ENCODE results near the gene UBXN1.
A peak's percentile ranks its signal among the peaks of the same experiment; 100 is the strongest.
"Not testable (repeated sequence)": the region's sequence is repeated elsewhere in the genome, so short reads cannot be mapped to it uniquely, and the experiment has no call there.

The UBXN1 gene

DNA sequence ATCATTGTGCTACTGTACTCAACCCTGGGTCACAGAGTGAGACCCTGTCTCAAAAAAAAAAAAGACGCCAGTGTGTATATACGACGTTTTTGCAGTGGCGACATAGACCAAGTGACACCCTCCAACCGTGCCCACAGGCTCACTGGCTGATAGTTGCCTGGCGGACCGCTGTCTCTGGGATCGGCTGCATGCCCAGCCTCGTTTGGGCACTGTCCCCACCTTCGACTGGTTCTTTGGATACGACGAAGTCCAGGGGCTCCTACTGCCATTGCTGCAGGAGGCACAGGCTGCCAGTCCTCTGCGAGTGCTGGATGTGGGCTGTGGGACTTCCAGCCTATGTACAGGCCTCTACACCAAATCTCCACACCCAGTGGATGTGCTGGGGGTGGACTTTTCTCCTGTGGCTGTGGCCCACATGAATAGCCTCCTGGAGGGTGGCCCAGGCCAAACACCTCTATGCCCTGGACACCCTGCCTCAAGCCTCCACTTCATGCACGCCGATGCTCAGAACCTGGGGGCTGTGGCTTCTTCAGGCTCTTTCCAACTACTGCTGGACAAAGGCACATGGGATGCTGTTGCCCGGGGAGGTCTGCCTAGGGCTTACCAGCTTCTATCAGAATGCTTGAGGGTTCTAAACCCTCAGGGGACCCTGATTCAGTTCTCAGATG lies 12.5 kb downstream of the UBXN1 start:
- H3K9me3 ChIP-seq (ENCODE audit: insufficient read depth, low read depth, low read length), result no peaks in the 10 kb centered on the region
- H3K27ac ChIP-seq (ENCODE audit: low read length), result peak overlapping the region; percentile 80
- no peaks in the 10 kb centered on the region for H3K27me3 ChIP-seq (ENCODE audit: insufficient read depth, low read length)
- H3K4me1 ChIP-seq (ENCODE audit: insufficient read depth, low read length), result peaks cover 10% of the 10 kb centered on the region; the same call in 1 of the 2 replicates
- H3K36me3 ChIP-seq (ENCODE audit: insufficient read depth, low read depth, low read length), result peaks cover 42% of the 10 kb centered on the region
- H3K4me3 ChIP-seq (ENCODE audit: low read length), result peak overlapping the region; percentile 98
- peak overlapping the region; percentile 100 for H3K9ac ChIP-seq (ENCODE audit: low read depth, low read length)

DNA sequence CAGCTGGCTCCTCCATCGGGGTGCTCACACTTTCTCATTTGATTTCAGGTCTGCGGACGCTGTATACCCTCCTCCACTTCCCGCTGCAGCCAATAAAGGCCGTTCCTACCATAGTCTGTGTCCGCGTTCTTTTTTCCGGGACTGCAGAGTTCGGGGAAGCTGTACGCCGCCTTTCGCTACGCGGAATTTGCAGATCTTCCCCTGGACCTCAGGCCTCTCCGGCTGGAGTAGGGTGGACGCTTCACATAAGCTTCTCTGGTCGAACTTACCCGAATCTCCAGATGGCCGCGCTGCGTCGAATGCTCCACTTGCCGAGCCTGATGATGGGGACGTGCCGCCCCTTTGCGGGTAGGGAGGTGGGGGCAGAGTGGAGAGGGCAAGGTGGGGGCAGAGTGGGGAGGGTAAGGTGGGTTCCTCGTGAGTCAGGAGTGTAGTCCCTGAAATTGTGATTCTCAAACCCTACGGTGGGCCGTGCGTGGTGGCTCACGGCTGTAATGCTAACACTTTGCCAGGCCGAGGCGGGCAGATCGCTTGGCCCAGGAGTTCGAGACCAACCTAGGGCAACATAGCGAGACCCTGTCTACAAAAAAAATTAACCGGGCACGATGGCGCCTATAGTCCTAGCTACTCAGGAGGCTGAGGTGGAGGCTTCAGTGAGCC lies 13.1 kb downstream of the UBXN1 start:
- peaks cover 10% of the 10 kb centered on the region; the same call in 1 of the 2 replicates for H3K4me1 ChIP-seq (ENCODE audit: insufficient read depth, low read length)
- peak overlapping the region; percentile 98 for H3K4me3 ChIP-seq (ENCODE audit: low read length)
- peak overlapping the region; percentile 80 for H3K27ac ChIP-seq (ENCODE audit: low read length)
- H3K36me3 ChIP-seq (ENCODE audit: insufficient read depth, low read depth, low read length), result peaks cover 44% of the 10 kb centered on the region
- H3K9me3 ChIP-seq (ENCODE audit: insufficient read depth, low read depth, low read length), result no peaks in the 10 kb centered on the region
- H3K9ac ChIP-seq (ENCODE audit: low read depth, low read length), result peak overlapping the region; percentile 100
- H3K27me3 ChIP-seq (ENCODE audit: insufficient read depth, low read length), result no peaks in the 10 kb centered on the region

DNA sequence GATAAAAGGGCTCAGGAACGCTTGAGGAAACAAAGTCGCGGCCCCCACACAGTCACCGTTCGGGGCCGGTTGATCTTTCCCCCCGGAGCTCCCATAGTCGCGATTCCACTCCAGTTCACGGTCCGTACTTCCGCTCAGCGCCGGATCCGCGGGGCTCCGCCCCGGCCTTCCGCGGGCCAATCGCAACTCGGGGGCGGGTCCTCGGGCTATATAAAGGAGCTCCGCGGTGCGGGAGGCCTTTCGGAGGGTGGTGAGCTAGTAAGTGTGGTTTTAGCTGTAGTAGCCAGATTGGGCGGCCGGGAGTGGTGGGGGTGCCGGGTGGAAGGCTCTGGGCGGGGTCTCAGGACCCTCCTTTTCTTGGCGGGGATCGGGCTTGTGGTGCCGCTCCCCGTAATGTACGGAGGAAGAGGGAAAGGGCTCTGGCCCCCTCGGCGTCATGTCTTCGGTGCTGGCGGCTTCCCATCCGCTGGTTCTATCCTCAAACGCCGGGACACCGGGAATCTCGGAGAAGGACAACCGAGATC lies 13.7 kb downstream of the UBXN1 start, which contains the start of the genes C11orf98 and CSKMT:
Gene C11orf98 (minus strand): TSS at position 136 of the 524 bp plus-strand sequence. CDS start 41 bp downstream, at position 95.
Gene CSKMT (plus strand): TSS at position 238 of the 524 bp plus-strand sequence. CDS start 568 bp downstream, outside the sequence.
- peak within 1 kb of the TSS; percentile 98 for H3K4me3 ChIP-seq (ENCODE audit: low read length)
- peak within 1 kb of the TSS; percentile 80 for H3K27ac ChIP-seq (ENCODE audit: low read length)
- peaks cover 44% of the 10 kb centered on the region for H3K36me3 ChIP-seq (ENCODE audit: insufficient read depth, low read depth, low read length)

DNA sequence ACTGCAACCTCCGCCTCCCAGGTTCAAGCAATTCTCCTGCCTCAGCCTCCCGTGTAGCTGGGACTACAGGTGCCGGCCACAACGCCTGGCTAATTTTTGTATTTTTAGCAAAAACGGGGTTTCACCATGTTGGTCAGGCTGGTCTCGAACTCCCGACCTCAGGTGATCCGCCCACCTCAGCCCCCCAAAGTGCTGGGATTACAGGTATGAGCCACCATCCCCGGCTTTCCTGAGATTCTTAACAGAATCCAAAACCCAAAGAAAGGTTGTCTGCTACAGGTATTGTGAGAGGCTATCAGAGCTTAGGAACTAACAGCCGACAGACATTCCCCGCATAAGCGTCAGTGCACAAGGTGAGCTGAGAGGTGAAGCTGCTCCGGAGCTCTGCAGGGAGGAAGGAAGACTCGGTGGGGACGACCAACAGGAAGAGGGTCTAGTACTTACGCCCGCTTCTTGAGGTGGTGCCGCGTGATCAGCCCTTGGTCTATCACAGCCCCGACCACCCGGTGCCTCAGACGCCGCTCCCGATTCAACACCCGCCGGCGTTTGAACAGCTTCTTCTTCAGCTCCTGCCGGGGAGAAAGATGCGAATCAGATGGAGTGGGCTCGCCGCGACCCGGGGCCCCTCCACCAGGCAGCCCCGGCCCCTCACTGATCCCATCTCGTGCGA lies 14.3 kb downstream of the UBXN1 start:
- Histone ChIP-seq H3K9me3 (ENCODE audit: insufficient read depth, low read depth, low read length) (no peaks in the 10 kb centered on the region), H3K9ac (ENCODE audit: low read depth, low read length) (peak overlapping the region; percentile 100; the same call in 1 of the 2 replicates), H3K4me3 (ENCODE audit: low read length) (peak overlapping the region; percentile 98), H3K36me3 (ENCODE audit: insufficient read depth, low read depth, low read length) (peaks cover 44% of the 10 kb centered on the region), H3K27me3 (ENCODE audit: insufficient read depth, low read length) (no peaks in the 10 kb centered on the region), H3K27ac (ENCODE audit: low read length) (peak overlapping the region; percentile 68), H3K4me1 (ENCODE audit: insufficient read depth, low read length) (peaks cover 10% of the 10 kb centered on the region; the same call in 1 of the 2 replicates)

More for the DNA sequence above, 13.7 kb downstream of the UBXN1 start, which contains the start of the genes C11orf98 and CSKMT:
- peaks cover 10% of the 10 kb centered on the region; the same call in 1 of the 2 replicates for H3K4me1 ChIP-seq (ENCODE audit: insufficient read depth, low read length)
- no peaks in the 10 kb centered on the region for H3K27me3 ChIP-seq (ENCODE audit: insufficient read depth, low read length)
- H3K9ac ChIP-seq (ENCODE audit: low read depth, low read length), result peak within 1 kb of the TSS; percentile 100
- no peaks in the 10 kb centered on the region for H3K9me3 ChIP-seq (ENCODE audit: insufficient read depth, low read depth, low read length)

DNA sequence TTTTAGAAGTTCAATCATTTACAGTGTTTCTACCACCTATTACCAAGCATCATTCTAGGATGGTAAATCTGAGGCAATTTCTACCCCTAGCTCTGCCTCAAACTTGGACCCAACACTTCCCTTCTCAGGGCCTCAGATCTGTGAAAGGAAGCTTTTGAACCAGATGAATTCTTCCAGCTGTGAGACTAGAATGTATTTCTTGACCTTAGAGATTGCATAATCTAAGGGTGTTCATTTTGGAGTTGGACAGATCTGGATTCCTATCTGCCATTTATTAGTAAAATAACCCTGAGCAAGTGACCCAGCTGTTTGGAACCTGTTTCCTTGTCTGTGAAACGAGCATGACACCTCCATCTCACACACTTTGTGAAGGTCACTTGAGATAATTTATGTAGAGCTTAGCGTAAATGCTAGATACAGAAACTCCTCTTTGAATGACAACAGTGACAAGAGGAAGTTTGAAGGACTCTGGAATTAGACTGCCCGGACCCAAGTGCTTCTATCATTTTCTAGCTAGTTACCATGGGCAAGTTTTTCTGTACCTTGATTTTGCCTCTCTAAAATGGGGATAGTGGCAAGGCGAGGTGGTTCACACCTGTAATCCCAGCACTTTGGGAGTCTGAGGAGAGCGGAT lies 22.0 kb downstream of the UBXN1 start:
- Histone ChIP-seq H3K9ac (ENCODE audit: low read depth, low read length) (no peak overlapping the region), H3K27me3 (ENCODE audit: insufficient read depth, low read length) (no peaks in the 10 kb centered on the region), H3K4me1 (ENCODE audit: insufficient read depth, low read length) (0 out of 2 replicates have a peak, but pooled peaks cover 2% of the 10 kb centered on the region), H3K27ac (ENCODE audit: low read length) (no peak overlapping the region), H3K36me3 (ENCODE audit: insufficient read depth, low read depth, low read length) (0 out of 2 replicates have a peak, but pooled peaks cover 5% of the 10 kb centered on the region), H3K4me3 (ENCODE audit: low read length) (no peak overlapping the region), H3K9me3 (ENCODE audit: insufficient read depth, low read depth, low read length) (no peaks in the 10 kb centered on the region)

DNA sequence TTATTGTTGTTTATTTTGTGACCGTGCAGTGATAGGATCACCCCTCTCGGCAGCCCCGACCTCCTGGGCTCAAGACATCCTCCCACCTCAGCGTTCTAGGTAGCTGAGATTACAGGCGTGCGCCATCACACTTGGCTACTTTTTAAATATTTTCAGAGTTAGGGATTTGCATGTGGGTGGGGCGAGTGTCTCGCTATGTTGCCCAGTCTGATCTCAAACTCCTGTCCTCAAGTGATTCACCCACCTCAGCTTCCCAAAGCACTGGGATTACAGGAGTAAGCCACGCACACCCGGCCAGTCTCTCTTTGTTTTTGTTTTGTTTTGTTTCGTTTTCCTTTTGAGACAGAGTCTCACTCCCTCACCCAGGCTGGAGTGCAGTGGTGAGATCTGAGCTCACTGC lies 24.6 kb downstream of the UBXN1 start:
- H3K27ac ChIP-seq (ENCODE audit: low read length), result no peak overlapping the region
- H3K27me3 ChIP-seq (ENCODE audit: insufficient read depth, low read length), result no peaks in the 10 kb centered on the region
- no peak overlapping the region for H3K9ac ChIP-seq (ENCODE audit: low read depth, low read length)
- 0 out of 2 replicates have a peak, but pooled peaks cover 2% of the 10 kb centered on the region for H3K4me1 ChIP-seq (ENCODE audit: insufficient read depth, low read length)
- H3K36me3 ChIP-seq (ENCODE audit: insufficient read depth, low read depth, low read length), result peaks cover 6% of the 10 kb centered on the region
- no peak overlapping the region for H3K4me3 ChIP-seq (ENCODE audit: low read length)
- H3K9me3 ChIP-seq (ENCODE audit: insufficient read depth, low read depth, low read length), result no peaks in the 10 kb centered on the region

DNA sequence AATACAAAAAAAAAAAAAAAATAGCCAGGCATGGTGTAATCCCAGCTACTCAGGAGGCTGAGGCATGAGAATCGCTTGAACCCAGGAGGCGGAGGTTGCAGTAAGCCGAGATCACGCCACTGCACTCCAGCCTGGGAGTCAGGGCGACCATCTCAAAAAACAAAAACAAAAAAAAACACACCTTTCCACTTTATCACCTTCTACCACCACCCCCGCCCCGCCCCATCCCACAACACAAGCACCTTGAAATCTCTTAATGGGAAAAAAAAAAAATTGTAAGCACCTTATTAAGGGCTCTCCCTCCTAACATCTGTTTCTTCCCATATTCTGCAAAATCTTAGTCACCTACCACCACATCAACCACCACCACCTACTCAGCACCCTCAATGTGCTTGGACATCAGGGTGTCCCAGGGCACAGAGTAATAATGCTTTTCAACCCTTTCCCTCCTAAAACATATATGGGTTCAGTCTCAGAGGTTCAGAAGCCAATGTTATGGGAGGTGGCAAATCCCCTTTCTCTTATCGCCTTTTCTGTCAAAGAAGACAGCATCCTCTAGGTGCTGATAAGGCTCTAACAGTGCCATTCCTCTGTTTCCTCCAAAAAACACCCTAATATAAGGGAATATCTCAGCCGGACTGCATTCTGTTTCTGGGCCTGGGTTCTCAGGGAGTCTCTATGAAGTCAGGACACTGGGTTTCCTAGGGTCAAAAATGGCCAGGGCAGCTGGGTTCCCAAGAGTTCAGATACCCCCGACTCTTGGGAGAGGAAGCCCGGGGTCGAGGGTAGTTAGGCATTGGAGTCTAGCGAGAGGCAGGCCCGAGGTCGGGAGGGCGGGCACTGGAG lies 26.5 kb downstream of the UBXN1 start:
- 0 out of 2 replicates have a peak, but pooled peaks cover 2% of the 10 kb centered on the region for H3K4me1 ChIP-seq (ENCODE audit: insufficient read depth, low read length)
- peak overlapping the region; percentile 10 for H3K27ac ChIP-seq (ENCODE audit: low read length)

DNA sequence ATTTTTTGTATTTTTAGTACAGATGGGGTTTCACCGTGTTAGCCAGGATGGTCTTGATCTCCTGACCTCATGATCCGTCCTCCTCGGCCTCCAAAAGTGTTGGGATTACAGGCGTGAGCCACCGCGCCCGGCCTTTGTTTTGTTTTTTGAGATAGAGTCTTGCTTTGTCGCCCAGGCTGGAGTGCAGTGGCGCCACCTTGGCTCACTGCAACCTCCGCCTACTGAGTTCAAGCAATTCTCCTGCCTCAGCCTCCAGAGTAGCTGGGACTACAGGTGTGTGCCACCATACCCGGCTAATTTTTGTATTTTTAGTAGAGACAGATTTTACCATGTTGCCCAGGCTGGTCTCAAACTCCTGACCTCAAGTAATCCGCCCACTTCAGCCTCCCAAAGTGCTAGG lies 28.6 kb downstream of the UBXN1 start:
- H3K36me3 ChIP-seq (ENCODE audit: insufficient read depth, low read depth, low read length), result peaks cover 21% of the 10 kb centered on the region
- not testable (repeated sequence) for H3K9ac ChIP-seq (ENCODE audit: low read depth, low read length); H3K4me3 ChIP-seq (ENCODE audit: low read length); H3K9me3 ChIP-seq (ENCODE audit: insufficient read depth, low read depth, low read length); H3K27ac ChIP-seq (ENCODE audit: low read length); H3K4me1 ChIP-seq (ENCODE audit: insufficient read depth, low read length); H3K27me3 ChIP-seq (ENCODE audit: insufficient read depth, low read length)

More for the DNA sequence above, 26.5 kb downstream of the UBXN1 start:
- no peaks in the 10 kb centered on the region for H3K27me3 ChIP-seq (ENCODE audit: insufficient read depth, low read length)
- peak overlapping the region; percentile 96 for H3K9ac ChIP-seq (ENCODE audit: low read depth, low read length)
- H3K4me3 ChIP-seq (ENCODE audit: low read length), result peak overlapping the region; percentile 100
- peaks cover 21% of the 10 kb centered on the region for H3K36me3 ChIP-seq (ENCODE audit: insufficient read depth, low read depth, low read length)
- no peaks in the 10 kb centered on the region for H3K9me3 ChIP-seq (ENCODE audit: insufficient read depth, low read depth, low read length)

DNA sequence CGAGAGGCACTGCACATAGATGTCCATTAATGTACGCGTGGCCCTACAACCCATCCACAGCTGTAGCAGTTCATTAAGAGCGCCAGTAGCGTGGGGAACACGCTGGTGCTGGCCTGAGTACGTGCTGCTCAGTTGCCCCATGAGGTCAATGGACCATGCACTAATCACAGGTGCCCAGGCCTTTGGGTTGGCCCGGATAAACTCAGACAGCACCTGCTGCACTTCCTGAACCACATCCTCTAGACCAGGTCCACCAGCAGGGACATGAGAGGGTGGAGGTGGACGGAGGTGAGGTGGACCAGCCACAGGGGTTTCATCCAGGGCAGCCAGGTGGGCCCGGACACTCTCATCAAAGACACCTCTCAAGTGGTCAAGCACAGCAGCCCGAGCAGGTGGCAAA lies 29.4 kb downstream of the UBXN1 start:
- no peak overlapping the region for H3K27ac ChIP-seq (ENCODE audit: low read length)
- H3K36me3 ChIP-seq (ENCODE audit: insufficient read depth, low read depth, low read length), result peaks cover 25% of the 10 kb centered on the region
- no peaks in the 10 kb centered on the region for H3K27me3 ChIP-seq (ENCODE audit: insufficient read depth, low read length)
- peaks cover 2% of the 10 kb centered on the region; the same call in 1 of the 2 replicates for H3K4me1 ChIP-seq (ENCODE audit: insufficient read depth, low read length)
- no peaks in the 10 kb centered on the region for H3K9me3 ChIP-seq (ENCODE audit: insufficient read depth, low read depth, low read length)
- H3K9ac ChIP-seq (ENCODE audit: low read depth, low read length), result no peak overlapping the region
- no peak overlapping the region for H3K4me3 ChIP-seq (ENCODE audit: low read length)

DNA sequence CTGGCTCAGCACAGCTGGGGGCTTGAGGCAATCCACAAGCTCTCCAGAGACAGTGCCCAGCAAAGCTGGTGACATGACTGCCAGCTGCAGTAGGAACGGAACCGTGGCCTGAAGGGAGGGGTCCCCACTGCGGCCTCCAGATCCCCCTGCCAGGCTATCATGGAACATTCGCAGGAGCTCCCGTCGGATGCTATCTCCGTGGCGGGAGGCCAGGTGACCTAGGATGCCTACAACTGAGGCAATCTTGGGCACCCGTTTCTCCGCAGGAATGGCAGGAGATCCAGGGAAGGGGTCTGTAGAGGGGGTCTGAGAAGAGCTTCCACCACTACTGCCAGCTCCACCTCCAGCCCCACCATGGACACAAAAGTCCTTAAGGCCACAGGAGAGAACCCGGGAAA lies 29.9 kb downstream of the UBXN1 start:
- Histone ChIP-seq H3K27me3 (ENCODE audit: insufficient read depth, low read length) (no peaks in the 10 kb centered on the region), H3K36me3 (ENCODE audit: insufficient read depth, low read depth, low read length) (peaks cover 31% of the 10 kb centered on the region), H3K9ac (ENCODE audit: low read depth, low read length) (no peak overlapping the region), H3K27ac (ENCODE audit: low read length) (no peak overlapping the region), H3K4me3 (ENCODE audit: low read length) (no peak overlapping the region), H3K4me1 (ENCODE audit: insufficient read depth, low read length) (peaks cover 2% of the 10 kb centered on the region; the same call in 1 of the 2 replicates), H3K9me3 (ENCODE audit: insufficient read depth, low read depth, low read length) (no peaks in the 10 kb centered on the region)
